Activated T-helper 1 cell treated with anti-CD3 and anti-CD28 coated beads, Interleukin-12 subunit alpha, Interleukin-12 subunit beta, Interleukin-2, Interleukin-4 antibody, amounts not matched to agents 30 ng/mL and 10 ng/mL and 1 ng/mL, durations not matched to agents 14 hours and 24 hours and 36 hours (primary cell): ENCODE data around the gene CMPK2. TPM values are rescaled to one million over a fixed set of nuclear protein-coding genes. Genes with fewer than 3 reads are reported as not detected.

Experiments
- DNase-seq: peaks from one replicate; pipeline ENCODE4 v3.0.0; 2021; ENCODE audit warnings: low spot score
- H3K27ac Mint-ChIP-seq: one replicate; pipeline ENCODE4 v1.8.0; 2021; ENCODE audit warnings: mild to moderate bottlenecking, mixed read lengths
- H3K27me3 Mint-ChIP-seq: one replicate; pipeline ENCODE4 v1.8.0; 2022; ENCODE audit warnings: mild to moderate bottlenecking, moderate library complexity, mixed read lengths; ENCODE audit not compliant: insufficient read depth
- H3K36me3 Mint-ChIP-seq: one replicate; pipeline ENCODE4 v1.8.0; 2021; ENCODE audit warnings: low read depth, mixed read lengths
- H3K4me1 Mint-ChIP-seq: one replicate; pipeline ENCODE4 v1.8.0; 2021; ENCODE audit warnings: low read depth, mixed read lengths
- H3K4me3 Mint-ChIP-seq: one replicate; pipeline ENCODE4 v1.8.0; 2021; ENCODE audit warnings: mild to moderate bottlenecking, moderate library complexity, mixed read lengths
- H3K9me3 Mint-ChIP-seq: one replicate; pipeline ENCODE4 v1.8.0; 2021; ENCODE audit warnings: mixed read lengths
- intact Hi-C: fragments of 100-400 bp; cut with micrococcal nuclease; formaldehyde crosslinking; loops from one replicate; pipeline ENCODE4 v1.15.1; 2024
- total RNA-seq: library from RNA; stranded (reverse); gene quantifications from 2 replicates; pipeline ENCODE4 v1.2.3, GENCODE V29; 2022

CMPK2 gene
- total RNA-seq, 1 donor from 2014 or later, result 4.1 TPM

GRCh38 chr2:6832596-6833299, 33.0 kb downstream of the CMPK2 start:
- intact Hi-C loops, result loop anchor here (1.0 kb wide), 1 partner anchor 45 kb away; the partner anchor contains the start of gene RSAD2
- Mint-ChIP-seq H3K4me1 (peaks cover 39% of the 10 kb centered on the region), H3K36me3 (peaks cover 32% of the 10 kb centered on the region), H3K9me3 (peaks cover 36% of the 10 kb centered on the region), H3K4me3 (peak overlapping the region; percentile 34), H3K27ac (peak overlapping the region; percentile 89), H3K27me3 (no peaks in the 10 kb centered on the region)
- DNase-seq, result no peak

GRCh38 chr2:6831229-6831628, 34.5 kb downstream of the CMPK2 start:
- no peak for DNase-seq
- H3K27me3 Mint-ChIP-seq, result no peaks in the 10 kb centered on the region
- peaks cover 36% of the 10 kb centered on the region for H3K9me3 Mint-ChIP-seq
- peaks cover 46% of the 10 kb centered on the region for H3K4me1 Mint-ChIP-seq
- H3K27ac Mint-ChIP-seq, result no peak overlapping the region
- H3K36me3 Mint-ChIP-seq, result peaks cover 32% of the 10 kb centered on the region
- H3K4me3 Mint-ChIP-seq, result no peak overlapping the region
- intact Hi-C loops, result no loop called here

GRCh38 chr2:6828299-6828584, 37.5 kb downstream of the CMPK2 start:
- intact Hi-C loops, result no loop called here
- Mint-ChIP-seq H3K27me3 (no peaks in the 10 kb centered on the region), H3K9me3 (peaks cover 26% of the 10 kb centered on the region), H3K27ac (no peak overlapping the region), H3K36me3 (peaks cover 24% of the 10 kb centered on the region), H3K4me1 (peaks cover 24% of the 10 kb centered on the region), H3K4me3 (no peak overlapping the region)
- no peak for DNase-seq

GRCh38 chr2:6827566-6828298, 38.0 kb downstream of the CMPK2 start:
- Mint-ChIP-seq H3K4me1 (peaks cover 19% of the 10 kb centered on the region), H3K4me3 (no peak overlapping the region), H3K27ac (no peak overlapping the region), H3K36me3 (peaks cover 19% of the 10 kb centered on the region), H3K9me3 (peaks cover 21% of the 10 kb centered on the region), H3K27me3 (no peaks in the 10 kb centered on the region)
- no peak for DNase-seq
- intact Hi-C loops, result loop anchor here (2.0 kb wide), 1 partner anchor 257 kb away; no protein-coding TSS in a partner anchor

GRCh38 chr2:6826081-6826913, 39.4 kb downstream of the CMPK2 start:
- Mint-ChIP-seq H3K4me3 (no peak overlapping the region), H3K27me3 (peaks cover 3% of the 10 kb centered on the region), H3K27ac (no peak overlapping the region), H3K9me3 (peaks cover 15% of the 10 kb centered on the region), H3K4me1 (peaks cover 17% of the 10 kb centered on the region), H3K36me3 (peaks cover 16% of the 10 kb centered on the region)
- DNase-seq, result peak; percentile 52
- intact Hi-C loops, result loop anchor here (1.0 to 2.0 kb wide), 3 partner anchors 40 to 259 kb away; no protein-coding TSS in a partner anchor

GRCh38 chr2:6824962-6825361, 40.7 kb downstream of the CMPK2 start:
- Mint-ChIP-seq H3K36me3 (peaks cover 5% of the 10 kb centered on the region), H3K27me3 (peaks cover 3% of the 10 kb centered on the region), H3K4me3 (no peak overlapping the region), H3K9me3 (peaks cover 2% of the 10 kb centered on the region), H3K27ac (no peak overlapping the region), H3K4me1 (peaks cover 17% of the 10 kb centered on the region)
- no peak for DNase-seq
- intact Hi-C loops, result no loop called here

GRCh38 chr2:6823111-6823510, 42.6 kb downstream of the CMPK2 start:
- Mint-ChIP-seq H3K27ac (no peak overlapping the region), H3K4me1 (peaks cover 14% of the 10 kb centered on the region), H3K36me3 (no peaks in the 10 kb centered on the region), H3K9me3 (no peaks in the 10 kb centered on the region), H3K4me3 (no peak overlapping the region), H3K27me3 (peaks cover 6% of the 10 kb centered on the region)
- DNase-seq, result no peak
- intact Hi-C loops, result no loop called here

GRCh38 chr2:6822406-6822805, 43.3 kb downstream of the CMPK2 start:
- Mint-ChIP-seq H3K4me3 (no peak overlapping the region), H3K36me3 (no peaks in the 10 kb centered on the region), H3K27me3 (peaks cover 6% of the 10 kb centered on the region), H3K9me3 (no peaks in the 10 kb centered on the region), H3K27ac (no peak overlapping the region), H3K4me1 (peaks cover 8% of the 10 kb centered on the region)
- no peak for DNase-seq
- intact Hi-C loops, result no loop called here

- Mint-ChIP-seq H3K36me3 (no peaks in the 10 kb centered on the region), H3K4me3 (no peak overlapping the region), H3K27me3 (peaks cover 10% of the 10 kb centered on the region), H3K4me1 (no peaks in the 10 kb centered on the region), H3K9me3 (no peaks in the 10 kb centered on the region), H3K27ac (no peak overlapping the region)
- DNase-seq, result no peak
- intact Hi-C loops, result no loop called here
Measured at GRCh38 chr2:6820903-6821584, 44.7 kb downstream of the CMPK2 start.

- peaks cover 16% of the 10 kb centered on the region for H3K27me3 Mint-ChIP-seq
- intact Hi-C loops, result no loop called here
- H3K27ac Mint-ChIP-seq, result no peak overlapping the region
- H3K4me3 Mint-ChIP-seq, result no peak overlapping the region
- H3K9me3 Mint-ChIP-seq, result no peaks in the 10 kb centered on the region
- DNase-seq, result no peak
- H3K4me1 Mint-ChIP-seq, result no peaks in the 10 kb centered on the region
- no peaks in the 10 kb centered on the region for H3K36me3 Mint-ChIP-seq
Measured at GRCh38 chr2:6820236-6820635, 45.5 kb downstream of the CMPK2 start.

- no peaks in the 10 kb centered on the region for H3K4me1 Mint-ChIP-seq
- H3K9me3 Mint-ChIP-seq, result no peaks in the 10 kb centered on the region
- intact Hi-C loops, result no loop called here
- H3K27ac Mint-ChIP-seq, result no peak overlapping the region
- H3K27me3 Mint-ChIP-seq, result peaks cover 16% of the 10 kb centered on the region
- no peaks in the 10 kb centered on the region for H3K36me3 Mint-ChIP-seq
- no peak for DNase-seq
- no peak overlapping the region for H3K4me3 Mint-ChIP-seq
Measured at GRCh38 chr2:6819668-6820067, 46.0 kb downstream of the CMPK2 start.

- Mint-ChIP-seq H3K27me3 (peaks cover 18% of the 10 kb centered on the region), H3K9me3 (no peaks in the 10 kb centered on the region), H3K27ac (no peak overlapping the region), H3K4me3 (no peak overlapping the region), H3K36me3 (no peaks in the 10 kb centered on the region), H3K4me1 (no peaks in the 10 kb centered on the region)
- no peak for DNase-seq
- intact Hi-C loops, result no loop called here
Measured at GRCh38 chr2:6818012-6818411, 47.7 kb downstream of the CMPK2 start.
